DMS53 treated with DMSO at 0.1 percent for 48 hours (cell line): ENCODE measurements around the gene PRTN3.
A peak's percentile ranks its signal among the peaks of the same experiment; 100 is the strongest.
"Not testable (repeated sequence)": the region's sequence is repeated elsewhere in the genome, so short reads cannot be mapped to it uniquely, and the experiment has no call there.

Experiments
- DNase-seq: peaks from one replicate; lab custom pipeline; 2025; ENCODE audit not compliant: unreplicated experiment; lab: John Stamatoyannopoulos, UW

The PRTN3 gene

GRCh38 chr19:877992-878660 is 37.3 kb downstream of the PRTN3 start:
- DNase-seq: not testable (repeated sequence)

- DNase-seq: not testable (repeated sequence)
These were observed 38.2 kb downstream of the PRTN3 start for GRCh38 chr19:878751-879561.

- DNase-seq: no peak
These were observed 39.1 kb downstream of the PRTN3 start for GRCh38 chr19:879711-880438.

GRCh38 chr19:881385-882071 is 40.7 kb downstream of the PRTN3 start:
- DNase-seq: no peak

- no peak for DNase-seq
These were observed 42.2 kb downstream of the PRTN3 start for GRCh38 chr19:882871-883497.

- DNase-seq: peak; percentile 75
These were observed 42.9 kb downstream of the PRTN3 start for GRCh38 chr19:883661-884211.

GRCh38 chr19:884420-885211 is 43.8 kb downstream of the PRTN3 start:
- DNase-seq: no peak

- no peak for DNase-seq
These were observed 44.9 kb downstream of the PRTN3 start for GRCh38 chr19:885536-886224.

GRCh38 chr19:887072-887471 is 46.3 kb downstream of the PRTN3 start:
- no peak for DNase-seq

GRCh38 chr19:887599-887998 is 46.8 kb downstream of the PRTN3 start:
- DNase-seq: no peak

GRCh38 chr19:888581-889385 is 48.0 kb downstream of the PRTN3 start:
- no peak for DNase-seq

- DNase-seq: no peak
These were observed 49.0 kb downstream of the PRTN3 start for GRCh38 chr19:889662-890295.

- no peak for DNase-seq
These were observed 50.0 kb downstream of the PRTN3 start for GRCh38 chr19:890831-891230.

- DNase-seq: peak; percentile 57
These were observed 50.8 kb downstream of the PRTN3 start for GRCh38 chr19:891421-892200.

- no peak for DNase-seq
These were observed 51.6 kb downstream of the PRTN3 start for GRCh38 chr19:892243-892893.

- peak; percentile 65 for DNase-seq
These were observed 52.3 kb downstream of the PRTN3 start, which contains the start of the genes MED16 and RNU6-9 for GRCh38 chr19:892894-893689. Gene MED16, minus strand, starts transcription at chr19:893187. Its CDS starts 2,056 bp downstream, at chr19:891131. Gene RNU6-9, plus strand, starts transcription at chr19:893484.
